Endothelial cell of umbilical vein (primary cell): ENCODE measurements around the gene EDA. TPM values are rescaled to one million over a fixed set of nuclear protein-coding genes. Genes with fewer than 3 reads are reported as not detected.

Experiments used
- BruUV-seq: library from RNA; stranded (reverse); fragments of 400-500 nt; replicated peaks from 2 replicates; lab custom pipeline; 2021; lab: Mats Ljungman, UMichigan
- CTCF ChIA-PET: fragments of 300-600, 350-600 bp; sonication (Branson Sonifier 250); formaldehyde crosslinking; loops from one replicate; lab custom pipeline; 2021; ENCODE audit warnings: antibody characterized with exemption, inconsistent platforms; lab: Charles Lee
- POLR2A ChIA-PET: fragments of 300-600, 350-600 bp; sonication (Branson Sonifier 250); formaldehyde crosslinking; loops from one replicate; lab custom pipeline; 2021; ENCODE audit warnings: antibody characterized with exemption, inconsistent platforms; lab: Charles Lee
- DNase-seq: peaks from one replicate; pipeline ENCODE4 v3.0.0-alpha.2; 2011; ENCODE audit warnings: low read depth, low spot score
- FAIRE-seq: peaks from 2 replicates; lab custom pipeline; 2011; peaks lifted over from hg19 to GRCh38; lab: Jason Lieb, UNC
- H2AFZ ChIP-seq: 2 replicates; pipeline ENCODE4 v1.6.0; 2012; ENCODE audit warnings: low read depth, low read length, control low read depth, inconsistent platforms
- H3K27ac ChIP-seq: 2 replicates; pipeline ENCODE4 v1.5.1; 2011; ENCODE audit warnings: low read depth, mild to moderate bottlenecking, control low read depth, low read length, moderate library complexity; ENCODE audit not compliant: insufficient read depth
- H3K27me3 ChIP-seq, 2 experiments: 2 replicates each; pipeline versions ENCODE4 v1.6.0 to v1.6.1; 2011; ENCODE audit warnings: low read length in 2 of 2, mixed read lengths in 1 of 2; ENCODE audit not compliant: control insufficient read depth in 2 of 2, insufficient read depth in 2 of 2
- H3K36me3 ChIP-seq, 2 experiments: 2 replicates in 1 of 2; 3 replicates in 1 of 2; pipeline ENCODE4 v1.5.1; 2011; ENCODE audit warnings: low read length in 2 of 2, mild to moderate bottlenecking in 1 of 2, moderate library complexity in 1 of 2; ENCODE audit not compliant: control insufficient read depth in 2 of 2, insufficient read depth in 2 of 2; ENCODE audit errors: extremely low read depth in 1 of 2
- H3K4me1 ChIP-seq: 3 replicates; pipeline ENCODE4 v1.5.1; 2011; ENCODE audit warnings: mild to moderate bottlenecking, low read length; ENCODE audit not compliant: control insufficient read depth, insufficient read depth; ENCODE audit errors: extremely low read depth
- H3K4me2 ChIP-seq: 2 replicates; pipeline ENCODE4 v1.6.1; 2011; ENCODE audit warnings: low read length, control low read depth, mixed read lengths; ENCODE audit not compliant: insufficient read depth
- H3K4me3 ChIP-seq, 3 experiments: fragments of 200-600 bp in 1 of 3; sonication (generic), shearing (Covaris generic) in 1 of 3; replicated peaks in 1 of 3; 2 replicates each; pipeline ENCODE4 v1.5.1; 2011 to 2016; ENCODE audit warnings: control low read depth in 3 of 3, low read length in 3 of 3, mild to moderate bottlenecking in 2 of 3, inconsistent platforms in 1 of 3, low read depth in 1 of 3, moderate library complexity in 1 of 3; ENCODE audit not compliant: insufficient read depth in 1 of 3
- H3K79me2 ChIP-seq: 2 replicates; pipeline ENCODE4 v1.6.0; 2012; ENCODE audit warnings: low read length, inconsistent platforms; ENCODE audit not compliant: control insufficient read depth, insufficient read depth
- H3K9ac ChIP-seq: replicated peaks from 2 replicates; pipeline ENCODE3; 2011; ENCODE audit warnings: low read length, control low read depth; ENCODE audit not compliant: insufficient read depth; ENCODE audit errors: extremely low read depth
- H3K9me1 ChIP-seq: replicated peaks from 3 replicates; pipeline ENCODE4 v1.6.0; 2011; ENCODE audit warnings: mild to moderate bottlenecking, low read length; ENCODE audit not compliant: control insufficient read depth, insufficient read depth; ENCODE audit errors: extremely low read depth
- H3K9me3 ChIP-seq: replicated peaks from 2 replicates; pipeline ENCODE4 v1.5.1; 2012; ENCODE audit warnings: low read length, inconsistent platforms; ENCODE audit not compliant: control insufficient read depth, insufficient read depth
- H4K20me1 ChIP-seq: replicated peaks from 2 replicates; pipeline ENCODE3; 2011; ENCODE audit warnings: mild to moderate bottlenecking, low read length; ENCODE audit not compliant: control insufficient read depth, insufficient read depth; ENCODE audit errors: extremely low read depth
- EZH2 ChIP-seq: IDR thresholded peaks from 2 replicates; pipeline ENCODE4 v1.6.1; 2012; ENCODE audit warnings: borderline replicate concordance, low read depth, mild to moderate bottlenecking, moderate library complexity, low read length, inconsistent platforms; ENCODE audit not compliant: severe bottlenecking
- FOS ChIP-seq: IDR thresholded peaks from 2 replicates; pipeline ENCODE4 v1.6.1; 2011; ENCODE audit warnings: mild to moderate bottlenecking, low read length, moderate library complexity, borderline replicate concordance; ENCODE audit not compliant: insufficient read depth
- GATA2 ChIP-seq: IDR thresholded peaks from 2 replicates; pipeline ENCODE4 v1.7.0; 2011; ENCODE audit warnings: low read depth, mild to moderate bottlenecking, moderate library complexity, mixed read lengths, low read length; ENCODE audit not compliant: insufficient read length, insufficient read depth
- JUN ChIP-seq: IDR thresholded peaks from 2 replicates; pipeline ENCODE4 v1.6.1; 2011; ENCODE audit warnings: borderline replicate concordance, low read depth; ENCODE audit not compliant: insufficient read length, insufficient read depth
- MYC ChIP-seq: IDR thresholded peaks from one replicate; pipeline ENCODE4 v1.6.1; 2011; ENCODE audit warnings: mild to moderate bottlenecking, low read depth, low read length
- POLR2A ChIP-seq: IDR thresholded peaks from 2 replicates; pipeline ENCODE4 v1.6.1; 2012; ENCODE audit warnings: low read depth, mild to moderate bottlenecking, control low read depth, low read length
- POLR2AphosphoS5 ChIP-seq: IDR thresholded peaks from 2 replicates; pipeline ENCODE4 v1.6.1; 2012; ENCODE audit warnings: low read depth, mild to moderate bottlenecking, control low read depth, low read length, moderate library complexity; ENCODE audit not compliant: insufficient read depth
- dilution Hi-C: fragments of 300-500 bp; cut with MboI; formaldehyde crosslinking; loops from one replicate; pipeline ENCODE4 v1.15.0; 2019; ENCODE audit warnings: low sequenced_read_pairs; ENCODE audit not compliant: extremely low pct_ligation_motif_present
- intact Hi-C: fragments of 100-400 bp; cut with micrococcal nuclease; formaldehyde crosslinking; loops from one replicate; pipeline ENCODE4 v1.10.0; 2022
- polyA plus RNA-seq, 4 experiments: library from polyadenylated mRNA; depleted of rRNA in 3 of 4; stranded (reverse) in 3 of 4; unstranded in 1 of 4; fragments of >200 nt; gene quantifications; 2 replicates each; pipeline versions ENCODE4 v1.2.1 to v1.2.3, GENCODE V29; 2011 to 2012; ENCODE audit warnings: missing spikeins in 1 of 4
- total RNA-seq: library from RNA; stranded (reverse); gene quantifications from 2 replicates; pipeline ENCODE4 v1.2.3, GENCODE V29; 2021
- TF ChIP-seq, protein P1 (sequence below), 2 donors: IDR thresholded peaks; 1 replicate in 1 of 2; 2 replicates in 1 of 2; pipeline ENCODE4 v1.5.1; 2011; ENCODE audit warnings: low read length in 2 of 2, mild to moderate bottlenecking in 2 of 2, moderate library complexity in 2 of 2, control low read depth in 1 of 2, inconsistent platforms in 1 of 2, low read depth in 1 of 2; ENCODE audit not compliant: insufficient read depth in 1 of 2; ENCODE audit errors: extremely low read depth in 1 of 2
- TF ChIP-seq, protein P2 (sequence below): IDR thresholded peaks from 2 replicates; pipeline ENCODE4 v1.6.1; 2011; ENCODE audit not compliant: insufficient read depth, insufficient read length

Gene EDA
- total and polyA plus RNA-seq, 2 donors (not counting 3 experiments of a cell fraction or from before 2014, with no cell fraction given), result 0.37 to 1.2 TPM

GRCh38 chrX:69900491-69900890 is 284.6 kb downstream of the EDA start:
- TF ChIP-seq GATA2 (no peak), JUN (no peak), EZH2 (no peak), MYC (no peak), POLR2A (no peak), FOS (no peak), POLR2AphosphoS5 (no peak)
- TF ChIP-seq, protein P1, sequence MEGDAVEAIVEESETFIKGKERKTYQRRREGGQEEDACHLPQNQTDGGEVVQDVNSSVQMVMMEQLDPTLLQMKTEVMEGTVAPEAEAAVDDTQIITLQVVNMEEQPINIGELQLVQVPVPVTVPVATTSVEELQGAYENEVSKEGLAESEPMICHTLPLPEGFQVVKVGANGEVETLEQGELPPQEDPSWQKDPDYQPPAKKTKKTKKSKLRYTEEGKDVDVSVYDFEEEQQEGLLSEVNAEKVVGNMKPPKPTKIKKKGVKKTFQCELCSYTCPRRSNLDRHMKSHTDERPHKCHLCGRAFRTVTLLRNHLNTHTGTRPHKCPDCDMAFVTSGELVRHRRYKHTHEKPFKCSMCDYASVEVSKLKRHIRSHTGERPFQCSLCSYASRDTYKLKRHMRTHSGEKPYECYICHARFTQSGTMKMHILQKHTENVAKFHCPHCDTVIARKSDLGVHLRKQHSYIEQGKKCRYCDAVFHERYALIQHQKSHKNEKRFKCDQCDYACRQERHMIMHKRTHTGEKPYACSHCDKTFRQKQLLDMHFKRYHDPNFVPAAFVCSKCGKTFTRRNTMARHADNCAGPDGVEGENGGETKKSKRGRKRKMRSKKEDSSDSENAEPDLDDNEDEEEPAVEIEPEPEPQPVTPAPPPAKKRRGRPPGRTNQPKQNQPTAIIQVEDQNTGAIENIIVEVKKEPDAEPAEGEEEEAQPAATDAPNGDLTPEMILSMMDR (IDR thresholded peaks at IDR 0.05; ENCODE audit: extremely low read depth in 1 of 2, insufficient read depth in 1 of 2, low read depth in 1 of 2, low read length in 2 of 2), result no peak
- TF ChIP-seq, protein P2, sequence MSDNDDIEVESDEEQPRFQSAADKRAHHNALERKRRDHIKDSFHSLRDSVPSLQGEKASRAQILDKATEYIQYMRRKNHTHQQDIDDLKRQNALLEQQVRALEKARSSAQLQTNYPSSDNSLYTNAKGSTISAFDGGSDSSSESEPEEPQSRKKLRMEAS, result no peak
- ChIA-PET CTCF (no interaction called here), POLR2A (no interaction called here)
- Histone ChIP-seq H3K36me3 (no peaks in the 10 kb centered on the region), H2AFZ (no peak overlapping the region), H3K4me2 (no peak overlapping the region), H3K9me3 (no peaks in the 10 kb centered on the region), H3K9ac (no peak overlapping the region), H3K79me2 (no peaks in the 10 kb centered on the region), H3K27me3 (no peaks in the 10 kb centered on the region), H3K9me1 (no peaks in the 10 kb centered on the region), H3K4me3 (no peak overlapping the region), H3K27ac (no peak overlapping the region), H3K4me1 (no peaks in the 10 kb centered on the region), H4K20me1 (no peaks in the 10 kb centered on the region)
- DNase-seq (no peak), FAIRE-seq (no peak)
- dilution Hi-C loops, result no loop called here
- no TSS peak for BruUV-seq
- intact Hi-C loops, result no loop called here
